Measurements from ENCODE around the gene ARID1B.

GRCh38 chr6:157245436-157245835 is 468.3 kb downstream of the ARID1B start:
- no peak for TF ChIP-seq CTCF (IDR thresholded peaks at IDR 0.05)
- no peak for TF ChIP-seq POLR2AphosphoS5 (IDR thresholded peaks at IDR 0.05; ENCODE audit: low read depth, low read length)
- TF ChIP-seq, protein P1, sequence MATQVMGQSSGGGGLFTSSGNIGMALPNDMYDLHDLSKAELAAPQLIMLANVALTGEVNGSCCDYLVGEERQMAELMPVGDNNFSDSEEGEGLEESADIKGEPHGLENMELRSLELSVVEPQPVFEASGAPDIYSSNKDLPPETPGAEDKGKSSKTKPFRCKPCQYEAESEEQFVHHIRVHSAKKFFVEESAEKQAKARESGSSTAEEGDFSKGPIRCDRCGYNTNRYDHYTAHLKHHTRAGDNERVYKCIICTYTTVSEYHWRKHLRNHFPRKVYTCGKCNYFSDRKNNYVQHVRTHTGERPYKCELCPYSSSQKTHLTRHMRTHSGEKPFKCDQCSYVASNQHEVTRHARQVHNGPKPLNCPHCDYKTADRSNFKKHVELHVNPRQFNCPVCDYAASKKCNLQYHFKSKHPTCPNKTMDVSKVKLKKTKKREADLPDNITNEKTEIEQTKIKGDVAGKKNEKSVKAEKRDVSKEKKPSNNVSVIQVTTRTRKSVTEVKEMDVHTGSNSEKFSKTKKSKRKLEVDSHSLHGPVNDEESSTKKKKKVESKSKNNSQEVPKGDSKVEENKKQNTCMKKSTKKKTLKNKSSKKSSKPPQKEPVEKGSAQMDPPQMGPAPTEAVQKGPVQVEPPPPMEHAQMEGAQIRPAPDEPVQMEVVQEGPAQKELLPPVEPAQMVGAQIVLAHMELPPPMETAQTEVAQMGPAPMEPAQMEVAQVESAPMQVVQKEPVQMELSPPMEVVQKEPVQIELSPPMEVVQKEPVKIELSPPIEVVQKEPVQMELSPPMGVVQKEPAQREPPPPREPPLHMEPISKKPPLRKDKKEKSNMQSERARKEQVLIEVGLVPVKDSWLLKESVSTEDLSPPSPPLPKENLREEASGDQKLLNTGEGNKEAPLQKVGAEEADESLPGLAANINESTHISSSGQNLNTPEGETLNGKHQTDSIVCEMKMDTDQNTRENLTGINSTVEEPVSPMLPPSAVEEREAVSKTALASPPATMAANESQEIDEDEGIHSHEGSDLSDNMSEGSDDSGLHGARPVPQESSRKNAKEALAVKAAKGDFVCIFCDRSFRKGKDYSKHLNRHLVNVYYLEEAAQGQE (IDR thresholded peaks at IDR 0.05; ENCODE audit: insufficient read depth in 1 of 2, low read depth in 2 of 2, low read length in 1 of 2) = no peak
- no peak for TF ChIP-seq TCF7L2 (IDR thresholded peaks at IDR 0.05; ENCODE audit: low read depth, low read length)
- TF ChIP-seq SIN3A (IDR thresholded peaks at IDR 0.05; ENCODE audit: borderline replicate concordance, insufficient read depth, low read depth, low read length) = no peak
